HG02588 (cell line): ENCODE measurements around the gene SP5.
"Not testable (repeated sequence)": the region's sequence is repeated elsewhere in the genome, so short reads cannot be mapped to it uniquely, and the experiment has no call there.

ENCODE experiments used
- ATAC-seq: cut with Tn5 transposase; IDR thresholded peaks from one replicate; pipeline ENCODE4 v1.9.1; 2021; ENCODE audit warnings: mild to moderate bottlenecking, moderate library complexity; ENCODE audit not compliant: unreplicated experiment

Gene SP5

GRCh38 chr2:170715062-170715931 is at the start of gene SP5:
Gene SP5, plus strand, starts transcription at chr2:170715337. Its CDS starts 176 bp downstream, at chr2:170715513.
- ATAC-seq, result no peak

GRCh38 chr2:170665743-170666142 is 49.4 kb upstream of the SP5 start:
- no peak for ATAC-seq

DNA sequence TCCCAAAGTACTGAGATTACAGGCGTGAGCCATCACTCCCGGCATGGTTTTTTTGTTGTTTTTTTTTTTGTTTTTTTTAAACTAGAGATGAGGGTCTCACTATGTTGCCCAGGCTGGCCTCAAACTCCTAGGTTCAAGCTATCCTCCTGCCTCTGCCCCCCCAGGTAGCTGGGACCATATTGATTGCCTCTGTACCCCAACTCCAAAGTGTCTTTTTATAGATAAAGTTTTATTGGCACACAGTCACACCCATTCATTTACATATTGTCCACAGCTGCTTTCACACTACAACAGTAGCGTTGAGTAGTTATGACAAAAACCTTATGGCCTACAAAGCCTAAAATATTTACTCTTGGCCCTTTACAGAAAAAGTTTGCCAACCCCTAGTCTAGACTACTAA is 45.2 kb upstream of the SP5 start:
- no peak for ATAC-seq

GRCh38 chr2:170670651-170671050 is 44.5 kb upstream of the SP5 start:
- ATAC-seq, result no peak

- ATAC-seq, result no peak
These were observed 44.1 kb upstream of the SP5 start for GRCh38 chr2:170671079-170671478.

DNA sequence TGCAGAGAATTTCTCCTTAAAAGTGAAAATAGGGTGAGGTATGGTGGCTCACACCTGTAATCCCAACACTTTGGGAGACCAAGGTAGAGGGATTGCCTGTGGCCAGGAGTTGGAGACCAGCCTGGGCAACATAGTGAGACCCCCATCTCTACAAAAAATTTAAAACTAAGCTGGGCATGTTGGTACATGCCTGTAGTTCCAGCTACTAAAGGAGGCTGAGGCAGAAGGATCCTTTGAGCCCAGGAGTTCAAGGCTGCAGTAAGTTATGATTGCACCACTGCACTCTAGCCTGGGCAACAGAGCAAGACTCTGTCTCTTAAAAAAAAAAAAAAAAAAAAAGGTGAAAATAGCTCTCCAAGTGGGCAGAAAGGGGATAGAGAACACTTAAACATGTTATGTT is 40.9 kb upstream of the SP5 start:
- ATAC-seq, result not testable (repeated sequence)

DNA sequence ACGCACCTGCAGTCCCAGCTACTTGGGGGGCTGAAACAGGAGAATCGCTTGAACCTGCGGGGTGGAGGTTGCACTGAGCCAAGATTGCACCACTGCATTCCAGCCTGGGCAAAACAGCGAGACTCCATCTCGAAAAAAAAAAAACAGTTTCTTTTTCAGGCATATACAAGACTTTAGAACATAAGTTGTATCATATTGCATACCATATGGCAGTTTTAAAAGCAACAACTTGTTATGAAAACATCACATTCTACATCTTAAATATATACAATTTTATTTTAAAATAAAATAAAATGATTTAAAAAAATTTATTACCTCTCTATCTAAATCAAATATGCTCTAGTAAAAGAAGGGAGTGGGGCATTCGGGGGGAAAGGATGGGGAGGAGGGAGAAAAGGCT is 39.4 kb upstream of the SP5 start:
- ATAC-seq, result no peak

DNA sequence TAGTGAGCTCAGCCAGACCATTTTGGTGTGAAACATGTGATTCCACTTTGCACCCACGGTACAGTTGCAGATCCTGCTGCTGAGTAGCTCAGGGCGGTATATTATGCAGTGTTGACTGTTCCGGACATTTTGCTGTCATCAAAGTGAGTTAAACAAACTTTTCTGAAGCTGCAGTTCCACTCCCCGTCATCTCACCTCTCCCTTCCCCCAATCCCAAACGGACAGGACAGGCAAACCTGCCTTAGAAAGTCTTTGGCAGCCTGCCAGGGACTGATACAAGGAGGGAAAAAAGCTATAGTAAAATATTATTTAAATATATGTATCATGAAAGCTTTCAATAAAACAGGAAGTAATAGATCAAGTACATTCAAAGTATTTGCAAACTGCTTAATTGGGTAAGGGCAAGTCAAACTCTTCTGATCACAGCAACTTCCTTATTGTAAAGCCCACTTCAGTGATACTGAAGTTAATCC is 35.5 kb upstream of the SP5 start:
- no peak for ATAC-seq

GRCh38 chr2:170680172-170680941 is 34.8 kb upstream of the SP5 start:
- peak; percentile 88 for ATAC-seq

DNA sequence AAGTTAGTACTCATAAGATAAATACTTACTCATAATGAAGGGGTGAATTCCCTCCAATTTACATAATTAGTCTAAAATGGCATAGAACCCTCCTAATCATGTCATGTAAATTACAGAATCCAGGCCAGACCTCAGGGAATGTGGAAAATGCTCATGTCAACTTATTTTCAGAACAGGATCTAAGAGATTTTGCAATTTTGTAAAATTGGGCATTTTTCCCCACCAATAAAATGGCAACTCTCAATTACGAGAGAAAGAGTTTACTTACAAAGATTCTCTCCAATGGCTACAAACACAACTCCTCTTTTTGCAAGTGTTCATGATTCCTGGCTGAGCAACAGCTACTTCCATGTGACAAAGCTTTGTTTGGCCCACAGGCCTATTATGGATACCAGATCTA is 33.8 kb upstream of the SP5 start:
- no peak for ATAC-seq

DNA sequence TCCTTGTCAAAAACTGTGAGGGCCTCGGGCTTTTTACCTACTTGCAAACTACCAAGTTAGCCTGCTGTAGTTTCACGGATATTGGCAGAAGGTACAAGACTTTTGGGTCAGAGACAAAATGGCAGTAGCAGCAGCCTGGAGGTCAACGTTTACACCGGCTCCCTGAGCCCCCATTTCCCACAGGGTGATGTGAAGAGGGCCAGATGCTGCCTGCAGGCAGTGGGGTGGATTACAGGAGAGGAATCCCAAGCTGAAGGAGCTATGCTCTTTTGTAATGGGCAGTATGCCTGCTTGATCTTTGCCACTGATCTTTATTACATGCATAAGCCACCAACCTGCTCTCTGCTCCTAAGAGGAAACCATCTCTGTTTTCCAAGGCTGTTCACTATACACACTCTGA is 29.5 kb upstream of the SP5 start:
- ATAC-seq, result no peak

DNA sequence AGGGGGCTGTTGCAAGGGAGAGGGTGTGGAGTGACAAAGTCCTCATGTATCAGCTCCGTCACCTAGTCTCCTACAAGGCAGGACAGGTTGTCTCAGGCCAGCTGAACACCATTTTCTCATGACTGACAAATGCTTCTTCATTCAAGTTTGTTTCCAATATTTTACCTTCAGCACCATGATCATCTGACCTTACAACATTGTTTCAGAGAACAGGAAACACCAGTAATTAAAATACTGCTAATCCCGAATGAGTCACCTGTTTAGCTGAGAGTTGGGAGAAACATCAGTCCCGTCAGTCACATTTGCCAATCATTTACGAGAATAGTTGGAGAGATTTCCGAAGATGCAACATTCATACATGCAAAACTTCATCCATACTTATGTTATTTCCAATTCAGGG is 25.7 kb upstream of the SP5 start:
- ATAC-seq, result no peak

GRCh38 chr2:170690640-170691039 is 24.5 kb upstream of the SP5 start:
- no peak for ATAC-seq

- ATAC-seq, result no peak
These were observed 20.8 kb upstream of the SP5 start for GRCh38 chr2:170694316-170694715.

- ATAC-seq, result no peak
These were observed 19.4 kb upstream of the SP5 start for GRCh38 chr2:170695521-170696410.

DNA sequence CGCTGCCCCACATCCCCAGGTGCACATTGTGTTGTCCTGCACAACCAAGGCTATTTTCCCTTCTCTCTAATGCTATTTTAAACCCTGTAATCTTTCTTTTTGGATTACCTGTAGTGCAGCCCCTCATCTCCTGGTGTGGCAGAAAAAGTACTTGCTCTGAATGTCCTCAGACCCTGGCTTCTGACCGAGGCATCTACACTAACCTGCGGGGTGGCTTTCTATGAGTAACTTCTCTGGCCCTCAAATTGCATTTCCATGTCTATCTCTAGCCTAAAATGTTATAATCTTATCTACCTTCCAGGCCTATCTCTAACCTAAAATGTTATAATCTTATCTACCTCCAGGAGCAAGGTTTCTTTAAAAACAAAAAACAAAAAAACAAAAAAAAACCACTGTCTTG is 18.2 kb upstream of the SP5 start:
- ATAC-seq, result no peak

GRCh38 chr2:170701011-170701410 is 14.1 kb upstream of the SP5 start:
- no peak for ATAC-seq

DNA sequence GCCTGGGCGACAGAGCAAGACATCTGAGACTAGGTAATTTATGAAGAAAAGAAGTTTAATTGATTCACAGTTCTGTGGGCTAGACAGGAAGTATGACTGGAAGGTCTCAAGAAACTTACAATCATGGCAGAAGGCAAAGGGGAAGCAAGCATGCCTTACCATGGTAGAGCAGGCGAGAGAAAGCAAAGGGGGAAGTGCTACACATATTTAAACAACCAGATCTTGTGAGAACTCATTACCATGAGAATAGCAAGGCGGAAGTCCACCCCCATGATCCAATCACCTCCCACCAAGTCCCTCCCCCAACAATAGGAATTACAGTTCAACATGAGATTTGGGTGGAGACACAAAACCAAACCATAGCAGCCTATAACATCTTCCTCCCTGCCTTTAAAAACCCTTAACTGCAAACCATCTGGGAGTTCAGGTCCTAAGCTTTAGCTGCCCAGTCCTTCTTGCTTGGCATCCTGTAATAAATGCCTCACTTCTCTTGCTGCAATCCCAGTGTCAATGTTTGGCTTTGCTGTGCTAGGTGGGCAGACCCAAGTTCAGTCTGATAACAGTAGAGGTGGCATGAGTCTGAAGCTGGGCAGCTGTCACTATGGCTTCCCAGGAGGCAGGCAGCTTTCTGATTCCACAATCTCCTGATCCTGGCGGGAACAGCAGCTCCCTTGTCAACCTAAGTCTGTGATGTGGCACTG is 11.2 kb upstream of the SP5 start:
- no peak for ATAC-seq

GRCh38 chr2:170707821-170708795 is 7.0 kb upstream of the SP5 start:
- ATAC-seq, result no peak
